HepG2 (cell line): ENCODE measurements around the gene RTBDN. TPM values are rescaled to one million over a fixed set of nuclear protein-coding genes. Genes with fewer than 3 reads are reported as not detected.

ENCODE experiments used
- BRF2 ChIP-seq: sonication (generic); formaldehyde crosslinking; IDR thresholded peaks from 2 replicates; pipeline ENCODE4 v1.8.1; 2022; ENCODE audit warnings: mild to moderate bottlenecking, missing genetic modification reagents
- FOXC1 ChIP-seq: sonication (generic); formaldehyde crosslinking; IDR thresholded peaks from 2 replicates; pipeline ENCODE4 v1.8.0; 2022; ENCODE audit warnings: mild to moderate bottlenecking, missing genetic modification reagents, borderline replicate concordance
- HMGA1 ChIP-seq: sonication (generic); formaldehyde crosslinking; conservative IDR thresholded peaks from 2 replicates; pipeline ENCODE4 v1.4.0; 2020; ENCODE audit warnings: missing genetic modification reagents
- HOXA3 ChIP-seq: sonication (generic); formaldehyde crosslinking; IDR thresholded peaks from 2 replicates; pipeline ENCODE4 v1.5.0; 2020; ENCODE audit warnings: missing genetic modification reagents
- MED1 ChIP-seq: sonication (generic); formaldehyde crosslinking; IDR thresholded peaks from 2 replicates; pipeline ENCODE4 v1.4.0; 2020; ENCODE audit warnings: missing genetic modification reagents
- MED8 ChIP-seq: sonication (generic); formaldehyde crosslinking; IDR thresholded peaks from 2 replicates; pipeline ENCODE4 v1.8.1; 2023; ENCODE audit warnings: mild to moderate bottlenecking, missing genetic modification reagents; ENCODE audit not compliant: insufficient replicate concordance
- MZF1 ChIP-seq: sonication (generic); formaldehyde crosslinking; IDR thresholded peaks from 2 replicates; pipeline ENCODE4 v1.8.1; 2023; ENCODE audit warnings: mild to moderate bottlenecking, missing genetic modification reagents, borderline replicate concordance
- PTBP1 ChIP-seq: fragments of 200-400 bp; formaldehyde crosslinking; IDR thresholded peaks from 2 replicates; pipeline ENCODE4 v1.6.1; 2018; ENCODE audit warnings: low read length, low read depth; ENCODE audit not compliant: poor library complexity, severe bottlenecking
- RCOR2 ChIP-seq: IDR thresholded peaks from 2 replicates; pipeline ENCODE4 v1.6.1; 2016; ENCODE audit warnings: missing biosample characterization, missing genetic modification reagents
- RXRA ChIP-seq: sonication (generic); formaldehyde crosslinking; IDR thresholded peaks from 2 replicates; pipeline ENCODE4 v1.5.1; 2020; ENCODE audit warnings: missing genetic modification reagents
- SETDB1 ChIP-seq: sonication (generic); formaldehyde crosslinking; IDR thresholded peaks from 2 replicates; pipeline ENCODE4 v1.5.1; 2020; ENCODE audit warnings: missing genetic modification reagents, mild to moderate bottlenecking, borderline replicate concordance
- SIN3B ChIP-seq: fragments of 150-350 bp; IDR thresholded peaks from 2 replicates; pipeline ENCODE4 v1.6.1; 2014; ENCODE audit warnings: low read length
- SMARCE1 ChIP-seq: fragments of 450-650 bp; IDR thresholded peaks from 2 replicates; pipeline ENCODE4 v1.6.1; 2017; ENCODE audit warnings: borderline replicate concordance
- TRIM24 ChIP-seq: sonication (generic); formaldehyde crosslinking; IDR thresholded peaks from 2 replicates; pipeline ENCODE4 v1.8.0; 2022; ENCODE audit warnings: mild to moderate bottlenecking, missing genetic modification reagents
- ZBTB10 ChIP-seq: sonication (generic); formaldehyde crosslinking; IDR thresholded peaks from 2 replicates; pipeline ENCODE4 v1.4.0; 2020; ENCODE audit warnings: missing genetic modification reagents, borderline replicate concordance
- ZNF160 ChIP-seq: sonication (generic); formaldehyde crosslinking; IDR thresholded peaks from 2 replicates; pipeline ENCODE4 v1.8.0; 2022; ENCODE audit warnings: mild to moderate bottlenecking, inconsistent platforms, missing genetic modification reagents
- ZNF224 ChIP-seq: sonication (generic); formaldehyde crosslinking; IDR thresholded peaks from 2 replicates; pipeline ENCODE4 v1.5.0; 2020; ENCODE audit warnings: mild to moderate bottlenecking, missing genetic modification reagents
- ZNF276 ChIP-seq: sonication (generic); formaldehyde crosslinking; IDR thresholded peaks from 2 replicates; pipeline ENCODE4 v1.4.0; 2020; ENCODE audit warnings: mild to moderate bottlenecking, low read depth, missing genetic modification reagents
- ZNF335 ChIP-seq: sonication (generic); formaldehyde crosslinking; IDR thresholded peaks from 2 replicates; pipeline ENCODE4 v1.4.0; 2020; ENCODE audit warnings: missing genetic modification reagents
- ZNF382 ChIP-seq: sonication (generic); formaldehyde crosslinking; IDR thresholded peaks from 2 replicates; pipeline ENCODE4 v1.5.0; 2020; ENCODE audit warnings: missing genetic modification reagents, mild to moderate bottlenecking, borderline replicate concordance
- ZNF451 ChIP-seq: sonication (generic); formaldehyde crosslinking; IDR thresholded peaks from 2 replicates; pipeline ENCODE4 v1.5.0; 2020; ENCODE audit warnings: mild to moderate bottlenecking, missing genetic modification reagents
- ZNF563 ChIP-seq: sonication (generic); formaldehyde crosslinking; IDR thresholded peaks from 2 replicates; pipeline ENCODE4 v1.8.0; 2022; ENCODE audit warnings: mild to moderate bottlenecking, moderate library complexity, missing genetic modification reagents
- ZNF607 ChIP-seq: sonication (generic); formaldehyde crosslinking; IDR thresholded peaks from 2 replicates; pipeline ENCODE4 v1.5.1; 2020; ENCODE audit warnings: missing genetic modification reagents, mild to moderate bottlenecking, borderline replicate concordance
- ZNF7 ChIP-seq: IDR thresholded peaks from 2 replicates; pipeline ENCODE4 v1.6.1; 2016; ENCODE audit warnings: missing biosample characterization, missing genetic modification reagents
- ZZZ3 ChIP-seq: sonication (generic); formaldehyde crosslinking; IDR thresholded peaks from 2 replicates; pipeline ENCODE4 v1.4.0; 2020; ENCODE audit warnings: missing genetic modification reagents, mild to moderate bottlenecking, borderline replicate concordance
- polyA plus RNA-seq, 8 experiments: library from polyadenylated mRNA; depleted of rRNA in 3 of 8; stranded (reverse) in 7 of 8; unstranded in 1 of 8; fragments of >200 nt; fragmentation: Illumina TruSeq in 4 of 8; extraction: Trizol in 4 of 8; gene quantifications; 2 replicates each; pipeline versions ENCODE4 v1.2.1 to v1.2.3, GENCODE V29; 2011 to 2016; ENCODE audit warnings: low read depth in 4 of 8, missing spikeins in 1 of 8, mixed read lengths in 1 of 8; ENCODE audit not compliant: insufficient read depth in 1 of 8
- total RNA-seq, 5 experiments: library from RNA; depleted of rRNA; stranded (reverse); fragments of >200 nt; fragmentation: Illumina TruSeq; extraction: Trizol; gene quantifications; 2 replicates each; pipeline ENCODE4 v1.2.3, GENCODE V29; 2016; ENCODE audit warnings: low read depth in 1 of 5

RTBDN gene
- total and polyA plus RNA-seq, 2 of the 13 experiments (the other 11 are each of a cell fraction or from before 2014, with no cell fraction given): 0.27 to 0.48 TPM

DNA sequence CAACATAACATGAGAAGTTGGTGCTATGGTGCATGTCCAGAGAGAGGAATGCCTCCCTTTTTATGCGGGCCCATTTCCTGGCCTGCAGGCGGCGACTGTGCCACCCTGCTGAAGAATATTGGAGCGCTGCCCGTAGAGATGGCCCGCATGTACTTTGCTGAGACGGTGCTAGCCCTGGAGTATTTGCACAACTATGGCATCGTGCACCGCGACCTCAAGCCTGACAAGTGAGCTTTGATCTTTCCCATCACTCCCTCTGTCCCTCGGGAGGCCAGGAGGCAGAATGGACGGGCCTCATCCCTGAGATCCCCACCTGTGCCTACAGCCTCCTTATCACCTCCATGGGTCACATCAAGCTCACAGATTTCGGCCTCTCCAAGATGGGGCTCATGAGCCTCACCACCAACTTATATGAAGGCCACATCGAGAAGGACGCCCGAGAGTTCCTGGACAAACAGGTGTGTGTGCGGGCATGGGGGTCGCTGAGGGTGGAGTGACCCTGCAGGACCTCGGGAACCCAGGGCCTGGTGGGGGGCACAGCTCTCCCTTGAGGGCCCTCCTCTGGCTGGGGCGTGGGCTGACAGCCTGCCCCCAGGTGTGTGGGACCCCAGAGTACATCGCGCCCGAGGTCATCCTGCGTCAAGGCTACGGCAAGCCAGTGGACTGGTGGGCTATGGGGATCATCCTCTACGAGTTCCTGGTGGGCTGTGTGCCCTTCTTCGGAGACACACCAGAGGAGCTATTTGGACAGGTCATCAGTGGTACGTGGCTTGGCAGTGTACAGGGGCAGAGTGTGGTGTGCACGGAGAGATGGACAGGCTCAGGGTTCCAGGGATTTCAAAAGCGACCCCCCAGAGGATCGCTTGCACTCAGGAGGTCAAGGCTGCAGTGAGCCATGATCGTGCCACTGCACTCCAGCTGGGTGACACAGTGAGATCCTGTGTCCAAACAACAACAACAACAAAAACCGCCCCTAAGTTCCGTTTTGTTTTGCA lies 30.6 kb upstream of the RTBDN start (continued):
- no peak for TF ChIP-seq BRF2 (CRISPR knock-in tag)
- TF ChIP-seq ZBTB10 (CRISPR knock-in tag): 0 out of 2 replicates have a peak, but pooled peaks have one; percentile 45
- no peak for TF ChIP-seq TRIM24
- TF ChIP-seq SMARCE1: no peak
- peak; percentile 70 for TF ChIP-seq MED1 (CRISPR knock-in tag)
- TF ChIP-seq ZNF224: no peak
- TF ChIP-seq MED8 (CRISPR knock-in tag): no peak
- TF ChIP-seq SIN3B: no peak
- peak; percentile 80 for TF ChIP-seq HOXA3 (CRISPR knock-in tag)
- TF ChIP-seq SETDB1 (CRISPR knock-in tag): no peak
- no peak for TF ChIP-seq ZNF7 (CRISPR knock-in tag)
- no peak for TF ChIP-seq ZNF563 (CRISPR knock-in tag)
- TF ChIP-seq RXRA (CRISPR knock-in tag): peak; percentile 73; the same call in 1 of the 2 replicates
- no peak for TF ChIP-seq ZNF451 (CRISPR knock-in tag)
- no peak for TF ChIP-seq FOXC1
- no peak for TF ChIP-seq ZNF276
- TF ChIP-seq PTBP1: no peak
- no peak for TF ChIP-seq ZNF160 (CRISPR knock-in tag)
- no peak for TF ChIP-seq ZZZ3
- TF ChIP-seq MZF1: no peak
- TF ChIP-seq ZNF335 (CRISPR knock-in tag): peak; percentile 77
- peak; percentile 32; the same call in 1 of the 2 replicates for TF ChIP-seq RCOR2 (CRISPR knock-in tag)
- no peak for TF ChIP-seq ZNF607 (CRISPR knock-in tag)
- TF ChIP-seq HMGA1 (CRISPR knock-in tag): no peak
- no peak for TF ChIP-seq ZNF382 (CRISPR knock-in tag)
